WTC11 (cell line): ENCODE data around the gene FAM3D. TPM values are rescaled to one million over a fixed set of nuclear protein-coding genes. Genes with fewer than 3 reads are reported as not detected.

Experiments used
- ATAC-seq: fragments of 200-7000 bp; cut with Tn5 transposase; 2 replicates; pipeline ENCODE4 v1.10.0; 2021; ENCODE audit warnings: mild to moderate bottlenecking, moderate library complexity
- CTCF ChIA-PET: fragments of 300-600 bp; sonication (Branson Sonifier 250); formaldehyde crosslinking; loops from one replicate; lab custom pipeline; 2021; ENCODE audit warnings: antibody characterized with exemption; lab: Charles Lee
- POLR2A ChIA-PET: fragments of 350-600 bp; sonication (Branson Sonifier 250); formaldehyde crosslinking; loops from one replicate; lab custom pipeline; 2021; ENCODE audit warnings: antibody characterized with exemption; lab: Charles Lee
- DNase-seq: peaks from one replicate; pipeline ENCODE4 v3.0.0; 2021; ENCODE audit warnings: low spot score
- H3K27ac Mint-ChIP-seq: 2 replicates; pipeline ENCODE4 v1.8.0; 2021; ENCODE audit warnings: mixed read lengths
- H3K27me3 Mint-ChIP-seq: 2 replicates; pipeline ENCODE4 v1.8.0; 2021; ENCODE audit warnings: low read depth, mild to moderate bottlenecking, moderate library complexity, mixed read lengths
- H3K36me3 Mint-ChIP-seq: 2 replicates; pipeline ENCODE4 v1.8.0; 2021; ENCODE audit warnings: mixed read lengths
- H3K4me1 Mint-ChIP-seq: 2 replicates; pipeline ENCODE4 v1.8.0; 2022; ENCODE audit warnings: mixed read lengths
- H3K4me3 Mint-ChIP-seq: 2 replicates; pipeline ENCODE4 v1.8.0; 2021; ENCODE audit warnings: mild to moderate bottlenecking, moderate library complexity, mixed read lengths
- H3K9me3 Mint-ChIP-seq: 2 replicates; pipeline ENCODE4 v1.8.0; 2021; ENCODE audit warnings: mixed read lengths
- AR ChIP-seq: fragments of 250-450 bp; sonication (Bioruptor Pico); IDR thresholded peaks from 2 replicates; pipeline ENCODE4 v1.9.0; 2021; ENCODE audit warnings: mild to moderate bottlenecking
- E2F4 ChIP-seq: sonication (generic); formaldehyde crosslinking; IDR thresholded peaks from 2 replicates; pipeline ENCODE4 v1.8.1; 2022; ENCODE audit warnings: low read depth, mild to moderate bottlenecking, moderate library complexity, missing genetic modification reagents, borderline replicate concordance
- ETV6 ChIP-seq: sonication (generic); formaldehyde crosslinking; IDR thresholded peaks from 2 replicates; pipeline ENCODE4 v1.8.1; 2022; ENCODE audit warnings: mild to moderate bottlenecking, missing genetic modification reagents
- FOXP1 ChIP-seq: sonication (generic); formaldehyde crosslinking; IDR thresholded peaks from 2 replicates; pipeline ENCODE4 v1.8.0; 2022; ENCODE audit warnings: missing genetic modification reagents, mild to moderate bottlenecking, moderate library complexity, borderline replicate concordance
- FOXP4 ChIP-seq: sonication (generic); formaldehyde crosslinking; IDR thresholded peaks from 2 replicates; pipeline ENCODE4 v1.8.0; 2022; ENCODE audit warnings: mild to moderate bottlenecking, missing genetic modification reagents
- HMGA2 ChIP-seq: fragments of 250-450 bp; sonication (Bioruptor Pico); IDR thresholded peaks from 2 replicates; pipeline ENCODE4 v1.4.0; 2021; ENCODE audit warnings: mild to moderate bottlenecking, moderate library complexity
- JAZF1 ChIP-seq: fragments of 250-450 bp; sonication (Bioruptor Pico); IDR thresholded peaks from 2 replicates; pipeline ENCODE4 v1.9.0; 2021; ENCODE audit warnings: moderate library complexity, mild to moderate bottlenecking, inconsistent platforms
- NFE2L1 ChIP-seq: sonication (generic); formaldehyde crosslinking; IDR thresholded peaks from 2 replicates; pipeline ENCODE4 v1.8.1; 2023; ENCODE audit warnings: missing genetic modification reagents
- PRRX2 ChIP-seq: fragments of 250-450 bp; sonication (Bioruptor Pico); IDR thresholded peaks from 2 replicates; pipeline ENCODE4 v1.8.0; 2021; ENCODE audit warnings: mild to moderate bottlenecking
- SMAD3 ChIP-seq: sonication (generic); formaldehyde crosslinking; IDR thresholded peaks from 2 replicates; pipeline ENCODE4 v1.8.0; 2022; ENCODE audit warnings: missing genetic modification reagents, mild to moderate bottlenecking, borderline replicate concordance
- ZMAT4 ChIP-seq: fragments of 250-450 bp; sonication (Bioruptor Pico); IDR thresholded peaks from 2 replicates; pipeline ENCODE4 v1.9.0; 2021; ENCODE audit warnings: mild to moderate bottlenecking
- ZNF232 ChIP-seq: sonication (generic); formaldehyde crosslinking; IDR thresholded peaks from 2 replicates; pipeline ENCODE4 v1.8.0; 2022; ENCODE audit warnings: mild to moderate bottlenecking, missing genetic modification reagents
- ZNF263 ChIP-seq: sonication (generic); formaldehyde crosslinking; IDR thresholded peaks from 2 replicates; pipeline ENCODE4 v1.8.1; 2022; ENCODE audit warnings: low read depth, mild to moderate bottlenecking, moderate library complexity, missing genetic modification reagents
- ZNF423 ChIP-seq: fragments of 250-450 bp; sonication (Bioruptor Pico); IDR thresholded peaks from 2 replicates; pipeline ENCODE4 v2.1.2; 2022; ENCODE audit warnings: mild to moderate bottlenecking, moderate library complexity
- ZNF512 ChIP-seq: sonication (generic); formaldehyde crosslinking; IDR thresholded peaks from 2 replicates; pipeline ENCODE4 v1.8.1; 2022; ENCODE audit warnings: missing genetic modification reagents, borderline replicate concordance
- total RNA-seq: library from RNA; stranded (reverse); gene quantifications from 3 replicates; pipeline ENCODE4 v1.2.3, GENCODE V29; 2021
- TF ChIP-seq, protein P1 (sequence below): sonication (generic); formaldehyde crosslinking; IDR thresholded peaks from 2 replicates; pipeline ENCODE4 v1.8.0; 2022; ENCODE audit warnings: mild to moderate bottlenecking, missing genetic modification reagents
- TF ChIP-seq, protein P2 (sequence below): sonication (generic); formaldehyde crosslinking; IDR thresholded peaks from 2 replicates; pipeline ENCODE4 v1.8.0; 2022; ENCODE audit warnings: mild to moderate bottlenecking, missing genetic modification reagents
- TF ChIP-seq, protein P3 (sequence below): sonication (generic); formaldehyde crosslinking; IDR thresholded peaks from 2 replicates; pipeline ENCODE4 v1.8.0; 2023; ENCODE audit warnings: missing genetic modification reagents, mild to moderate bottlenecking, borderline replicate concordance
- TF ChIP-seq, protein P4 (sequence below): sonication (generic); formaldehyde crosslinking; IDR thresholded peaks from 2 replicates; pipeline ENCODE4 v1.8.0; 2023; ENCODE audit warnings: missing genetic modification reagents

The FAM3D gene
- total RNA-seq, 1 experiment from 2014 or later: 0.66 TPM

DNA sequence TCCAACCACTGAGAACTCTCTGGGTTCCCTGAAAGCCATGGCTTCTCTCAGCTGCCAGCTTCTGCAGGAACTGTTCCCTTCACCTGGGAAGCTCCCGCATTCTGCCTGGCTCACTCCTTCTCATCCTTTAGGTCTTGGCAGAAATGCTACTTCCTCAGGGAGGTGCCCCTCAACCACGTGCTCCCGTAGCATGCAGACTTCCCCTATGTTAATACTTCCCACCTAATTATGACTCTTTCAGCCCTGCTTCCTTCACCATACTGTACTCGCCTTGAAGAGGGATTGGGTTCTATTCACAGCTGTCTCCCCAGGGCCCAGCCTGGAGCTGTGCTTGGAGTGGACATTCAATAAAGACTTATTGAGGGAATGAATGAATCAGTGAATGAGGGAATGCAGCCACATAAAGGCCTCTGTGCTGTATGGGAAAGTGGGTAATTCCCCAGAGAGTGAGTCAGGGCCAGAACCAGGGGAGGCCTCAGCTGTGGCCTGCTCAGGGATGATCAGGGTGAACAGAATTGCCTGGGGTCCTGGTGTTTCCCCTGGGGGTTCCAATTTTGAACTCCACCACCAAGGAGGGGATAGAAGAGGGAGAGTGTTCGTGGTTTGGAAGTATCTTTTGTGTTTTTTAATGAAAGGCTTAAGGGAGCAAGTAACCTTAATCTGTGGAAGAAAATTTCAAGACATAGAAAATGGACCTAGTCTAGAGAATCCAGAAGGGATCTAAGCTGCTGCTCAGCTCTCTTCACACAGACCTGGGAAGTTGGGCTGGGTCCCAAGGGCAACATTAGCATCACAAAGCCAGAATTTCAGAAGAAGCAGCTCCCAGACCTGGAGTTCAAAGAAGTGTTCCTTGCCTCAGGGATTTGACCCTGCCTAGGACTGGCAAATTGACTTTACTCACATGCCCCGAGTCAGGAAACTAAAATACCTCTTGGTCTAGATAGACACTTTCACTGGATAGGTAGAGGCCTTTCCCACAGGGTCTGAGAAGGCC, 74.8 kb downstream of the FAM3D start:
- DNase-seq: no peak
- Mint-ChIP-seq H3K9me3 (no peaks in the 10 kb centered on the region), H3K27ac (no peak overlapping the region), H3K4me1 (peaks cover 19% of the 10 kb centered on the region)
- CTCF ChIA-PET: interaction anchor here (1.1 kb wide), 1 partner anchor 25 kb away, joined by 4 read pairs; no protein-coding TSS in a partner anchor
- ATAC-seq: no peak
- TF ChIP-seq, protein P1, sequence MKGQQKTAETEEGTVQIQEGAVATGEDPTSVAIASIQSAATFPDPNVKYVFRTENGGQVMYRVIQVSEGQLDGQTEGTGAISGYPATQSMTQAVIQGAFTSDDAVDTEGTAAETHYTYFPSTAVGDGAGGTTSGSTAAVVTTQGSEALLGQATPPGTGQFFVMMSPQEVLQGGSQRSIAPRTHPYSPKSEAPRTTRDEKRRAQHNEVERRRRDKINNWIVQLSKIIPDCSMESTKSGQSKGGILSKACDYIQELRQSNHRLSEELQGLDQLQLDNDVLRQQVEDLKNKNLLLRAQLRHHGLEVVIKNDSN: no peak
- TF ChIP-seq FOXP1 (CRISPR knock-in tag): no peak
- no peak for TF ChIP-seq E2F4 (CRISPR knock-in tag)
- no peak for TF ChIP-seq ZMAT4
- no peak for TF ChIP-seq AR (CRISPR knock-in tag)
- TF ChIP-seq FOXP4 (CRISPR knock-in tag): no peak
- TF ChIP-seq ETV6 (CRISPR knock-in tag): no peak
- no peak for TF ChIP-seq PRRX2 (CRISPR knock-in tag)
- no peak for TF ChIP-seq ZNF512
- no peak for TF ChIP-seq ZNF263 (CRISPR knock-in tag)
- TF ChIP-seq SMAD3 (CRISPR knock-in tag): no peak
- TF ChIP-seq JAZF1 (CRISPR knock-in tag): no peak
- TF ChIP-seq, protein P2, sequence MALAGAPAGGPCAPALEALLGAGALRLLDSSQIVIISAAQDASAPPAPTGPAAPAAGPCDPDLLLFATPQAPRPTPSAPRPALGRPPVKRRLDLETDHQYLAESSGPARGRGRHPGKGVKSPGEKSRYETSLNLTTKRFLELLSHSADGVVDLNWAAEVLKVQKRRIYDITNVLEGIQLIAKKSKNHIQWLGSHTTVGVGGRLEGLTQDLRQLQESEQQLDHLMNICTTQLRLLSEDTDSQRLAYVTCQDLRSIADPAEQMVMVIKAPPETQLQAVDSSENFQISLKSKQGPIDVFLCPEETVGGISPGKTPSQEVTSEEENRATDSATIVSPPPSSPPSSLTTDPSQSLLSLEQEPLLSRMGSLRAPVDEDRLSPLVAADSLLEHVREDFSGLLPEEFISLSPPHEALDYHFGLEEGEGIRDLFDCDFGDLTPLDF: no peak
- TF ChIP-seq NFE2L1 (CRISPR knock-in tag): no peak
- TF ChIP-seq ZNF423 (CRISPR knock-in tag): no peak
- TF ChIP-seq HMGA2 (CRISPR knock-in tag): no peak
- TF ChIP-seq, protein P3, sequence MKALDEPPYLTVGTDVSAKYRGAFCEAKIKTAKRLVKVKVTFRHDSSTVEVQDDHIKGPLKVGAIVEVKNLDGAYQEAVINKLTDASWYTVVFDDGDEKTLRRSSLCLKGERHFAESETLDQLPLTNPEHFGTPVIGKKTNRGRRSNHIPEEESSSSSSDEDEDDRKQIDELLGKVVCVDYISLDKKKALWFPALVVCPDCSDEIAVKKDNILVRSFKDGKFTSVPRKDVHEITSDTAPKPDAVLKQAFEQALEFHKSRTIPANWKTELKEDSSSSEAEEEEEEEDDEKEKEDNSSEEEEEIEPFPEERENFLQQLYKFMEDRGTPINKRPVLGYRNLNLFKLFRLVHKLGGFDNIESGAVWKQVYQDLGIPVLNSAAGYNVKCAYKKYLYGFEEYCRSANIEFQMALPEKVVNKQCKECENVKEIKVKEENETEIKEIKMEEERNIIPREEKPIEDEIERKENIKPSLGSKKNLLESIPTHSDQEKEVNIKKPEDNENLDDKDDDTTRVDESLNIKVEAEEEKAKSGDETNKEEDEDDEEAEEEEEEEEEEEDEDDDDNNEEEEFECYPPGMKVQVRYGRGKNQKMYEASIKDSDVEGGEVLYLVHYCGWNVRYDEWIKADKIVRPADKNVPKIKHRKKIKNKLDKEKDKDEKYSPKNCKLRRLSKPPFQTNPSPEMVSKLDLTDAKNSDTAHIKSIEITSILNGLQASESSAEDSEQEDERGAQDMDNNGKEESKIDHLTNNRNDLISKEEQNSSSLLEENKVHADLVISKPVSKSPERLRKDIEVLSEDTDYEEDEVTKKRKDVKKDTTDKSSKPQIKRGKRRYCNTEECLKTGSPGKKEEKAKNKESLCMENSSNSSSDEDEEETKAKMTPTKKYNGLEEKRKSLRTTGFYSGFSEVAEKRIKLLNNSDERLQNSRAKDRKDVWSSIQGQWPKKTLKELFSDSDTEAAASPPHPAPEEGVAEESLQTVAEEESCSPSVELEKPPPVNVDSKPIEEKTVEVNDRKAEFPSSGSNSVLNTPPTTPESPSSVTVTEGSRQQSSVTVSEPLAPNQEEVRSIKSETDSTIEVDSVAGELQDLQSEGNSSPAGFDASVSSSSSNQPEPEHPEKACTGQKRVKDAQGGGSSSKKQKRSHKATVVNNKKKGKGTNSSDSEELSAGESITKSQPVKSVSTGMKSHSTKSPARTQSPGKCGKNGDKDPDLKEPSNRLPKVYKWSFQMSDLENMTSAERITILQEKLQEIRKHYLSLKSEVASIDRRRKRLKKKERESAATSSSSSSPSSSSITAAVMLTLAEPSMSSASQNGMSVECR (CRISPR knock-in tag): no peak
- TF ChIP-seq, protein P4, sequence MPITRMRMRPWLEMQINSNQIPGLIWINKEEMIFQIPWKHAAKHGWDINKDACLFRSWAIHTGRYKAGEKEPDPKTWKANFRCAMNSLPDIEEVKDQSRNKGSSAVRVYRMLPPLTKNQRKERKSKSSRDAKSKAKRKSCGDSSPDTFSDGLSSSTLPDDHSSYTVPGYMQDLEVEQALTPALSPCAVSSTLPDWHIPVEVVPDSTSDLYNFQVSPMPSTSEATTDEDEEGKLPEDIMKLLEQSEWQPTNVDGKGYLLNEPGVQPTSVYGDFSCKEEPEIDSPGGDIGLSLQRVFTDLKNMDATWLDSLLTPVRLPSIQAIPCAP: no peak
- TF ChIP-seq ZNF232 (CRISPR knock-in tag): no peak
- TF ChIP-seq, all 79 proteins: peak for 0
- Mint-ChIP-seq H3K4me3 (no peak overlapping the region), H3K36me3 (no peaks in the 10 kb centered on the region), H3K27me3 (peaks cover 12% of the 10 kb centered on the region)
- POLR2A ChIA-PET: no interaction called here
